GM12892 (cell line): Measurements from ENCODE around the gene IRAK2.

Experiments
- POLR2AphosphoS5 ChIP-seq: IDR thresholded peaks from 2 replicates; pipeline ENCODE4 v1.6.1; 2011; ENCODE audit warnings: low read depth, low read length, control low read depth
- TAF1 ChIP-seq: IDR thresholded peaks from 2 replicates; pipeline ENCODE4 v1.6.1; 2011; ENCODE audit warnings: low read depth, mild to moderate bottlenecking, control low read depth, low read length, borderline replicate concordance

DNA sequence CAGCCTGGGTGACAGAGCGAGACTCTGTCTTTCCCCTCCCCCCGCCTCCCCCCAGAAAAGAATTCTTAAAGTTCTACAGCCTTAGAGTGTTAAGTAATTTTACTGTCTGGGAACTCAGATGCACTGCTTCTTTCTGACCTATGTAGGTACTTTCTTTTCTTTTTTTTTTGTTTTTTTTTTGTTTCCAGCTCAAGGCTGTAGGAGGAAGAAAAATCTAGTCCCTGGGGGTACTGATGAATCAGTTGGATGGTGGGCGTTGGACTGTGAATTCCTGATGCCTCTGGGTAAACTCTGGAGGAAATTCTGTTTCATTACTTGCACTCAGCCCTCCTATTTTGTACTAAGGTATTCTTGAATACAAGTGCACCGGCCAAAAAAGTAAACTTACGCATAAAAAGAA is 117.2 kb downstream of the IRAK2 start:
- TF ChIP-seq POLR2AphosphoS5 (no peak), TAF1 (no peak)
